Esophagus muscularis mucosa (tissue), 3 donors: Measurements from ENCODE around the gene KIAA1614.

Experiments used
- EP300 ChIP-seq: sonication (generic); formaldehyde crosslinking; IDR thresholded peaks from one replicate; pipeline ENCODE4 v1.6.1; 2017; ENCODE audit warnings: antibody characterized with exemption
- TF ChIP-seq, protein P1 (sequence below), 3 experiments: fragments of 200-600 bp in 2 of 3; fragments of 450-650 bp in 1 of 3; sonication (generic) in 2 of 3; IDR thresholded peaks; one replicate each; pipeline ENCODE4 v1.5.1; 2017 to 2019; ENCODE audit warnings: antibody characterized with exemption in 3 of 3, mild to moderate bottlenecking in 2 of 3, moderate library complexity in 1 of 3

DNA sequence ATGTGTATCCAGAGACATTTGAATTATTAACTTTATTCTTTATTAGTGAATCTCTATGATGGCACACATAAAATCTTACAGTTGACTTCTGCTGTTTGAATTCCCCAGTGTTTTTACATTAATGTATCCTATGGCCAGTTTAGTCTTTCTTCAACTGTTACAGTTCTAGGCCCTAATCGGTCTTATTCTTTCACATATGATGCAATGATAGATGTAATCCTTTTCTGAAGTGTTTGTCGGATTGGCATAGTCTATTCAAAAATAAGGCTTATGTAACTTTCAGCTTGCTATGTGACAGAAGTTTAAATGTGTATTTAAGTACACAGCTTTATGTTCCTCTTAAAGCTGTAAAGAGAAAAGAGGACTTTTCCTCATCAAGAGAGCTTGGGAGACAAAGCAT, 26.4 kb upstream of the KIAA1614 start:
- TF ChIP-seq, protein P1, sequence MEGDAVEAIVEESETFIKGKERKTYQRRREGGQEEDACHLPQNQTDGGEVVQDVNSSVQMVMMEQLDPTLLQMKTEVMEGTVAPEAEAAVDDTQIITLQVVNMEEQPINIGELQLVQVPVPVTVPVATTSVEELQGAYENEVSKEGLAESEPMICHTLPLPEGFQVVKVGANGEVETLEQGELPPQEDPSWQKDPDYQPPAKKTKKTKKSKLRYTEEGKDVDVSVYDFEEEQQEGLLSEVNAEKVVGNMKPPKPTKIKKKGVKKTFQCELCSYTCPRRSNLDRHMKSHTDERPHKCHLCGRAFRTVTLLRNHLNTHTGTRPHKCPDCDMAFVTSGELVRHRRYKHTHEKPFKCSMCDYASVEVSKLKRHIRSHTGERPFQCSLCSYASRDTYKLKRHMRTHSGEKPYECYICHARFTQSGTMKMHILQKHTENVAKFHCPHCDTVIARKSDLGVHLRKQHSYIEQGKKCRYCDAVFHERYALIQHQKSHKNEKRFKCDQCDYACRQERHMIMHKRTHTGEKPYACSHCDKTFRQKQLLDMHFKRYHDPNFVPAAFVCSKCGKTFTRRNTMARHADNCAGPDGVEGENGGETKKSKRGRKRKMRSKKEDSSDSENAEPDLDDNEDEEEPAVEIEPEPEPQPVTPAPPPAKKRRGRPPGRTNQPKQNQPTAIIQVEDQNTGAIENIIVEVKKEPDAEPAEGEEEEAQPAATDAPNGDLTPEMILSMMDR (IDR thresholded peaks at IDR 0.05), result no peak
- no peak for TF ChIP-seq EP300
